ENCODE results near the gene IBTK.

DNA sequence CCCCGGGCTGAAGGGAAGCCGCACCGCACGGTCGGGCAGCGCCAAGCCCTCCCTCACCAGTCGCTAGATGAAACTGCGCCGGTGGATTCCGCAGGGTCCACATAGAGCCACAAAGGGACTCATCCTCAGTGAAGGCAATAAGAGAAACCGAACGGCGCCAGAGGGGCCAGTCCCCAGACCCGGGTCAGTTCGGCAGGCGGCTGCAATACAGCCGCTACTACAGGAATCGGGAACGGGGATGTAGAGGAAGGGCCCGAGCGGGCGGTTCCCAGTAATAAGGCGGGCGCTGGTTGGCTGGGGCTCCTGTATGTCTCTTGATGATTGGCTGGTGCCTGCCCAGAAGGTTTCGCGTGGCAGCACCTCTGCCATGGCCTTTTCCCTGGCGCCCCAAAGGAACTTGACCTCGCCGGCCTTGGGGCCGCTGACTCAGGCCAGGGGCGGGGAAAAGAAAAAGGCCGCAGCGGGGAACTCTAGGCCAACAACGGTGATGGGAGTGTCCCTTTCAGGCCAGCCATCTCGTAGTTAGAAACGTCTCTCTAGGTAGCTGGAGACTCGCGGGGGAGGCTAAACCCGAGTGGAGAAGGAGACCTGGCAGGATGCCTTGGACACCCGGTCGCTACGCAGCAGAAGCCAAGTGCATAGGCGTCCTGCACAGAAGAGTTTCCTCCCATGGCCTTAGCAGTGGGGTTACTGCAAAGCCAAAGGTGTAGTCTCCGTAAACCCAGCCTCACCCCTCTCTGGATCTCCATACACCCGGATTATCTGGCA, at the start of gene IBTK:
- no peak for TF ChIP-seq EZH2 (IDR thresholded peaks at IDR 0.05; ENCODE audit: low read depth)
- TF ChIP-seq, protein P1, sequence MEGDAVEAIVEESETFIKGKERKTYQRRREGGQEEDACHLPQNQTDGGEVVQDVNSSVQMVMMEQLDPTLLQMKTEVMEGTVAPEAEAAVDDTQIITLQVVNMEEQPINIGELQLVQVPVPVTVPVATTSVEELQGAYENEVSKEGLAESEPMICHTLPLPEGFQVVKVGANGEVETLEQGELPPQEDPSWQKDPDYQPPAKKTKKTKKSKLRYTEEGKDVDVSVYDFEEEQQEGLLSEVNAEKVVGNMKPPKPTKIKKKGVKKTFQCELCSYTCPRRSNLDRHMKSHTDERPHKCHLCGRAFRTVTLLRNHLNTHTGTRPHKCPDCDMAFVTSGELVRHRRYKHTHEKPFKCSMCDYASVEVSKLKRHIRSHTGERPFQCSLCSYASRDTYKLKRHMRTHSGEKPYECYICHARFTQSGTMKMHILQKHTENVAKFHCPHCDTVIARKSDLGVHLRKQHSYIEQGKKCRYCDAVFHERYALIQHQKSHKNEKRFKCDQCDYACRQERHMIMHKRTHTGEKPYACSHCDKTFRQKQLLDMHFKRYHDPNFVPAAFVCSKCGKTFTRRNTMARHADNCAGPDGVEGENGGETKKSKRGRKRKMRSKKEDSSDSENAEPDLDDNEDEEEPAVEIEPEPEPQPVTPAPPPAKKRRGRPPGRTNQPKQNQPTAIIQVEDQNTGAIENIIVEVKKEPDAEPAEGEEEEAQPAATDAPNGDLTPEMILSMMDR (conservative IDR thresholded peaks at IDR 0.05) = no peak
